K562 (cell line): ENCODE results near the gene KCNJ5.

Experiments
- CBX1 ChIP-seq: sonication (generic); IDR thresholded peaks from 2 replicates; pipeline ENCODE4 v1.6.1; 2016; ENCODE audit warnings: antibody characterized with exemption, low read depth, mild to moderate bottlenecking
- FOSL1 ChIP-seq: fragments of 200-800 bp; sonication (Bioruptor generic); conservative IDR thresholded peaks from 2 replicates; pipeline ENCODE4 v1.6.1; 2016; ENCODE audit warnings: missing genetic modification characterization, missing compliant biosample characterization
- IRF1 ChIP-seq: sonication (generic); formaldehyde crosslinking; IDR thresholded peaks from 2 replicates; pipeline ENCODE4 v1.8.0; 2022; ENCODE audit warnings: missing genetic modification reagents, mild to moderate bottlenecking, borderline replicate concordance
- MYC ChIP-seq, 2 experiments: fragments of 250-450 bp in 1 of 2; sonication (Bioruptor Pico) in 1 of 2; IDR thresholded peaks; 2 replicates each; pipeline versions ENCODE4 v1.5.1 to v1.6.1; 2012 to 2021; ENCODE audit warnings: low read depth in 2 of 2, borderline replicate concordance in 1 of 2, improper control_type of control experiment in 1 of 2, low read length in 1 of 2, mild to moderate bottlenecking in 1 of 2, moderate library complexity in 1 of 2
- NFIC ChIP-seq: fragments of 450-650 bp; IDR thresholded peaks from 2 replicates; pipeline ENCODE4 v1.6.1; 2017; ENCODE audit warnings: mild to moderate bottlenecking, inconsistent platforms
- TEAD4 ChIP-seq, 2 experiments: sonication (generic) in 1 of 2; formaldehyde crosslinking in 1 of 2; IDR thresholded peaks; 2 replicates each; pipeline versions ENCODE4 v1.6.1 to v1.8.0; 2012 to 2022; ENCODE audit warnings: borderline replicate concordance in 1 of 2, inconsistent platforms in 1 of 2, low read length in 1 of 2, mild to moderate bottlenecking in 1 of 2, missing genetic modification reagents in 1 of 2
- ZNF23 ChIP-seq: fragments of 250-450 bp; sonication (Bioruptor Pico); IDR thresholded peaks from 2 replicates; pipeline ENCODE4 v1.4.0; 2020; ENCODE audit warnings: mild to moderate bottlenecking
- ZNF644 ChIP-seq: fragments of 200-800 bp; sonication (Bioruptor generic); IDR thresholded peaks from 2 replicates; pipeline ENCODE4 v1.6.1; 2016; ENCODE audit warnings: low read depth, missing genetic modification characterization, missing compliant biosample characterization

DNA sequence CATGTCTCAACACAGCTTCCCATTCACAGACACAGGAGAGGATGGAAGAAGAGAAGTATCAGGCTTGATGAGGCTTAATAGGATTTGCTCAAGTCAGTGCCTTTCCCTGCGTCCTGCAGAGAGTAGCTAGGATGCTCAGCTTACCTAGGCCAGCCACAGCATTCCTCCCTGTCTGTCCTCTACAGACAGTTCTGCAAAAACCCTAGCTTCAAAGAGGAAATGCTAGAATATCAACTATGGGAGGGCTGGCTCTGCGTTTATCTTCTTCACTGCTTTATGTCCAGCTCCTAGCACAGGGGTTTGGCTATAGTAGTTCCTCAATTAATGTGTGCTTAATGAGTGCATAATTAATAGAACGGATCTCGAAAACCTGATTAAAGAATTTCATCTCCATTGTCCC, 16.4 kb downstream of the KCNJ5 start:
- no peak for TF ChIP-seq CBX1
- no peak for TF ChIP-seq TEAD4 (IDR thresholded peaks at IDR 0.05; ENCODE audit: low read length)
- no peak for TF ChIP-seq TEAD4 (CRISPR knock-in tag; IDR thresholded peaks at IDR 0.05; ENCODE audit: borderline replicate concordance)
- TF ChIP-seq ZNF23 (CRISPR knock-in tag): no peak
- TF ChIP-seq IRF1 (CRISPR knock-in tag): no peak
- TF ChIP-seq NFIC: no peak
- TF ChIP-seq ZNF644 (tag): no peak
- no peak for TF ChIP-seq FOSL1 (tag)
- no peak for TF ChIP-seq MYC (IDR thresholded peaks at IDR 0.05; ENCODE audit: low read depth, low read length)
- TF ChIP-seq MYC (CRISPR knock-in tag; IDR thresholded peaks at IDR 0.05; ENCODE audit: borderline replicate concordance, low read depth): no peak
